HepG2 (cell line): ENCODE results near the gene MRPL20. TPM values are rescaled to one million over a fixed set of nuclear protein-coding genes. Genes with fewer than 3 reads are reported as not detected.
A peak's percentile ranks its signal among the peaks of the same experiment; 100 is the strongest.

Experiments
- AHDC1 ChIP-seq: sonication (generic); formaldehyde crosslinking; IDR thresholded peaks from 2 replicates; pipeline ENCODE4 v1.5.1; 2020; ENCODE audit warnings: mild to moderate bottlenecking, missing genetic modification reagents, borderline replicate concordance
- ATRX ChIP-seq: sonication (generic); formaldehyde crosslinking; IDR thresholded peaks from 2 replicates; pipeline ENCODE4 v1.4.0; 2020; ENCODE audit warnings: missing genetic modification reagents, borderline replicate concordance
- ELF4 ChIP-seq: sonication (generic); formaldehyde crosslinking; IDR thresholded peaks from 2 replicates; pipeline ENCODE4 v1.5.0; 2020; ENCODE audit warnings: missing genetic modification reagents, mild to moderate bottlenecking, moderate library complexity, borderline replicate concordance
- FOXA3 ChIP-seq: IDR thresholded peaks from 2 replicates; pipeline ENCODE4 v1.6.1; 2016; ENCODE audit warnings: missing genetic modification reagents, missing compliant biosample characterization
- FOXJ3 ChIP-seq: sonication (generic); formaldehyde crosslinking; IDR thresholded peaks from 2 replicates; pipeline ENCODE4 v1.4.0; 2020; ENCODE audit warnings: missing genetic modification reagents, mild to moderate bottlenecking, borderline replicate concordance
- LCORL ChIP-seq, 2 experiments: fragments of 450-650 bp in 1 of 2; sonication (generic) in 1 of 2; formaldehyde crosslinking in 1 of 2; IDR thresholded peaks; 2 replicates each; pipeline versions ENCODE4 v1.5.0 to v1.6.1; 2017 to 2020; ENCODE audit warnings: antibody characterized with exemption in 1 of 2, missing genetic modification reagents in 1 of 2
- MATR3 ChIP-seq: sonication (generic); formaldehyde crosslinking; IDR thresholded peaks from 2 replicates; pipeline ENCODE4 v1.4.0; 2020; ENCODE audit warnings: missing genetic modification reagents
- NR2F1 ChIP-seq, 2 experiments: fragments of 450-650 bp in 1 of 2; formaldehyde crosslinking in 1 of 2; IDR thresholded peaks; 2 replicates each; pipeline versions ENCODE4 v1.5.0 to v1.6.1; 2016 to 2020; ENCODE audit warnings: mild to moderate bottlenecking in 1 of 2, missing compliant biosample characterization in 1 of 2, missing genetic modification reagents in 1 of 2, moderate library complexity in 1 of 2
- SP140L ChIP-seq: sonication (generic); formaldehyde crosslinking; IDR thresholded peaks from 2 replicates; pipeline ENCODE4 v1.4.0; 2020; ENCODE audit warnings: missing genetic modification reagents, borderline replicate concordance
- ZBTB26 ChIP-seq: IDR thresholded peaks from 2 replicates; pipeline ENCODE4 v1.6.1; 2016; ENCODE audit warnings: missing compliant biosample characterization, missing genetic modification reagents, borderline replicate concordance
- ZFP1 ChIP-seq: IDR thresholded peaks from 2 replicates; pipeline ENCODE4 v1.6.1; 2016
- ZNF563 ChIP-seq: sonication (generic); formaldehyde crosslinking; IDR thresholded peaks from 2 replicates; pipeline ENCODE4 v1.8.0; 2022; ENCODE audit warnings: mild to moderate bottlenecking, moderate library complexity, missing genetic modification reagents
- polyA plus RNA-seq, 8 experiments: library from polyadenylated mRNA; depleted of rRNA in 3 of 8; stranded (reverse) in 7 of 8; unstranded in 1 of 8; fragments of >200 nt; fragmentation: Illumina TruSeq in 4 of 8; extraction: Trizol in 4 of 8; gene quantifications; 2 replicates each; pipeline versions ENCODE4 v1.2.1 to v1.2.3, GENCODE V29; 2011 to 2016; ENCODE audit warnings: low read depth in 4 of 8, missing spikeins in 1 of 8, mixed read lengths in 1 of 8; ENCODE audit not compliant: insufficient read depth in 1 of 8
- total RNA-seq, 5 experiments: library from RNA; depleted of rRNA; stranded (reverse); fragments of >200 nt; fragmentation: Illumina TruSeq; extraction: Trizol; gene quantifications; 2 replicates each; pipeline ENCODE4 v1.2.3, GENCODE V29; 2016; ENCODE audit warnings: low read depth in 1 of 5
- TF ChIP-seq, protein P1 (sequence below): IDR thresholded peaks from 2 replicates; pipeline ENCODE4 v1.6.1; 2016; ENCODE audit warnings: low read depth, borderline replicate concordance
- TF ChIP-seq, protein P2 (sequence below): sonication (generic); formaldehyde crosslinking; IDR thresholded peaks from 2 replicates; pipeline ENCODE4 v1.4.0; 2020; ENCODE audit warnings: missing genetic modification reagents

Gene MRPL20
- total and polyA plus RNA-seq, 2 of the 13 experiments (the other 11 are each of a cell fraction or from before 2014, with no cell fraction given), result 59.2 to 127 TPM

- TF ChIP-seq AHDC1 (CRISPR knock-in tag), result no peak
- peak; percentile 74 for TF ChIP-seq FOXA3
- TF ChIP-seq LCORL (IDR thresholded peaks at IDR 0.05), result no peak
- peak; percentile 97 for TF ChIP-seq LCORL (CRISPR knock-in tag; IDR thresholded peaks at IDR 0.05)
- TF ChIP-seq MATR3 (CRISPR knock-in tag), result no peak
- TF ChIP-seq, protein P1, sequence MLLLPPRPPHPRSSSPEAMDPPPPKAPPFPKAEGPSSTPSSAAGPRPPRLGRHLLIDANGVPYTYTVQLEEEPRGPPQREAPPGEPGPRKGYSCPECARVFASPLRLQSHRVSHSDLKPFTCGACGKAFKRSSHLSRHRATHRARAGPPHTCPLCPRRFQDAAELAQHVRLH, result peak; percentile 93; the same call in 1 of the 2 replicates
- peak; percentile 97 to 99 for TF ChIP-seq NR2F1 (CRISPR knock-in tag; IDR thresholded peaks at IDR 0.05)
- TF ChIP-seq ELF4 (CRISPR knock-in tag), result peak; percentile 92
- TF ChIP-seq ZNF563 (CRISPR knock-in tag), result peak; percentile 81
- no peak for TF ChIP-seq ZFP1 (CRISPR knock-in tag)
- peak; percentile 83; the same call in 1 of the 2 replicates for TF ChIP-seq ZBTB26 (CRISPR knock-in tag)
- TF ChIP-seq, protein P2, sequence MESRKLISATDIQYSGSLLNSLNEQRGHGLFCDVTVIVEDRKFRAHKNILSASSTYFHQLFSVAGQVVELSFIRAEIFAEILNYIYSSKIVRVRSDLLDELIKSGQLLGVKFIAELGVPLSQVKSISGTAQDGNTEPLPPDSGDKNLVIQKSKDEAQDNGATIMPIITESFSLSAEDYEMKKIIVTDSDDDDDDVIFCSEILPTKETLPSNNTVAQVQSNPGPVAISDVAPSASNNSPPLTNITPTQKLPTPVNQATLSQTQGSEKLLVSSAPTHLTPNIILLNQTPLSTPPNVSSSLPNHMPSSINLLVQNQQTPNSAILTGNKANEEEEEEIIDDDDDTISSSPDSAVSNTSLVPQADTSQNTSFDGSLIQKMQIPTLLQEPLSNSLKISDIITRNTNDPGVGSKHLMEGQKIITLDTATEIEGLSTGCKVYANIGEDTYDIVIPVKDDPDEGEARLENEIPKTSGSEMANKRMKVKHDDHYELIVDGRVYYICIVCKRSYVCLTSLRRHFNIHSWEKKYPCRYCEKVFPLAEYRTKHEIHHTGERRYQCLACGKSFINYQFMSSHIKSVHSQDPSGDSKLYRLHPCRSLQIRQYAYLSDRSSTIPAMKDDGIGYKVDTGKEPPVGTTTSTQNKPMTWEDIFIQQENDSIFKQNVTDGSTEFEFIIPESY (CRISPR knock-in tag), result no peak
- no peak; the same call in 1 of the 2 replicates for TF ChIP-seq FOXJ3 (CRISPR knock-in tag)
- TF ChIP-seq SP140L (CRISPR knock-in tag), result no peak
- no peak for TF ChIP-seq ATRX (CRISPR knock-in tag)
Observed at GRCh38 chr1:1432951-1433803, 26.1 kb upstream of the MRPL20 start (continued).
